ENCODE measurements around the gene EVI5. TPM values are rescaled to one million over a fixed set of nuclear protein-coding genes. Genes with fewer than 3 reads are reported as not detected.

EVI5 gene
- total and polyA plus RNA-seq, 12 donors, result 4.6 to 46.2 (median 24.6) TPM

DNA sequence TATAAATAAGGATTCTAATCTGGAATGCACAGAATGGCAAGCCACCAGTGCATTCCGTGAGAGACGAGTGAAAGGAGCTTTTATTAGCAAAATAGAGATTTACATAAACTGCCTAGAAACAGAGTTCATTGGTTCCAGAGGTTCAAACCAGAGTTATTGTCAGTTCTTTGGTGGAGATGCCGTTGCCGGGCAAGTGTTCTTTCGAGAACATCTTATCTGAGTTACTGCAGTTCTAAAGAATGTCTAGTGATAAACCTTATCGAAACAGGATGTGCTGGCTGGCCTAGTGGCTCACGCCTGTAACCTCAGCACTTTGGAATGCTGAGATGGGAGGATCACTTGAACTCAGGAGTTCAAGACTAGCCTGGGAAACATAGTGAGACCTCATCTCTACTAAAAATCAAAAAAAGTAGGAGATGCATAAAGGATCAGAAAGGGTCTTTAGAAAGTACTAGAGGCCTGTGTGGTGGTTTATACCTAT, 19.9 kb upstream of the EVI5 start:
- TF ChIP-seq, protein P1, sequence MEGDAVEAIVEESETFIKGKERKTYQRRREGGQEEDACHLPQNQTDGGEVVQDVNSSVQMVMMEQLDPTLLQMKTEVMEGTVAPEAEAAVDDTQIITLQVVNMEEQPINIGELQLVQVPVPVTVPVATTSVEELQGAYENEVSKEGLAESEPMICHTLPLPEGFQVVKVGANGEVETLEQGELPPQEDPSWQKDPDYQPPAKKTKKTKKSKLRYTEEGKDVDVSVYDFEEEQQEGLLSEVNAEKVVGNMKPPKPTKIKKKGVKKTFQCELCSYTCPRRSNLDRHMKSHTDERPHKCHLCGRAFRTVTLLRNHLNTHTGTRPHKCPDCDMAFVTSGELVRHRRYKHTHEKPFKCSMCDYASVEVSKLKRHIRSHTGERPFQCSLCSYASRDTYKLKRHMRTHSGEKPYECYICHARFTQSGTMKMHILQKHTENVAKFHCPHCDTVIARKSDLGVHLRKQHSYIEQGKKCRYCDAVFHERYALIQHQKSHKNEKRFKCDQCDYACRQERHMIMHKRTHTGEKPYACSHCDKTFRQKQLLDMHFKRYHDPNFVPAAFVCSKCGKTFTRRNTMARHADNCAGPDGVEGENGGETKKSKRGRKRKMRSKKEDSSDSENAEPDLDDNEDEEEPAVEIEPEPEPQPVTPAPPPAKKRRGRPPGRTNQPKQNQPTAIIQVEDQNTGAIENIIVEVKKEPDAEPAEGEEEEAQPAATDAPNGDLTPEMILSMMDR (IDR thresholded peaks at IDR 0.05), result no peak
- 0 to 1% methylated on average over 7 of the region's 7 CpGs for WGBS, 2 donors

GRCh38 chr1:92803140-92803887, 18.4 kb upstream of the EVI5 start:
- no peak for DNase-seq
- WGBS, 2 donors, result 94 to 96% methylated on average over 7 of the region's 7 CpGs
- Histone ChIP-seq H3K27ac (peak overlapping the region in 1 of 10 donors; percentile 5), H3K4me3 (no peak overlapping the region), H3K27me3 (no peaks in the 10 kb centered on the region), H3K9me3 (no peaks in the 10 kb centered on the region), H3K4me1 (peaks cover 0 to 19% (median 6%) of the 10 kb centered on the region in 9 donors), H3K36me3 (no peaks in the 10 kb centered on the region)
- no peak for ATAC-seq
- TF ChIP-seq, protein P1 (IDR thresholded peaks at IDR 0.05), result no peak
- intact Hi-C loops (cut with DNase I), result no loop called here

More for the DNA sequence above, 19.9 kb upstream of the EVI5 start:
- H3K27me3 ChIP-seq, result no peaks in the 10 kb centered on the region
- DNase-seq (peak; percentile 50 to 73), ATAC-seq (peak; percentile 84 to 99 (median 96))
- H3K4me1 ChIP-seq, result peaks cover 0 to 19% (median 6%) of the 10 kb centered on the region in 9 donors
- no peaks in the 10 kb centered on the region for H3K9me3 ChIP-seq
- H3K36me3 ChIP-seq, result no peaks in the 10 kb centered on the region
- peak overlapping the region in 8 of 10 donors; percentile 35 to 77 (median 58) for H3K27ac ChIP-seq
- intact Hi-C loops (cut with DNase I), result no loop called here
- H3K4me3 ChIP-seq, result peak overlapping the region in 1 of 10 donors; percentile 7

DNA sequence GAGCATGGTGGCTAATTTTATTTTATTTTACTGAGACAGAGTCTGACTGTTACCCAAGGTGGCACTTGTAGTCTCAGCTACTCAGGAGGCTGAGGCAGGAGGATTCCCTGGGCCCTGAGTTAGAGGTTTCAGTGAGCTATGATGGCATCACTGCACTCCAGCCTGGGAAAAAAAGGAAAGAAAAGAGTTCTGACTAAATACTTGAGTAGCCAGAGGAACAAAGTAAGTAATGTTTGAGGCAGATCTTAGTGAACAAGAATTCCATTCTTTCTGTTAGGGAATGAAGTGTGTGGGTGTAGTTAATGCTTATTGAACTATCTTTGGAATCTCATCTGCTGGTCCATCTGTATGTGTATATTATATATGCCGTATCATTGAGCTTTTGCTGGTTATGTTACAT, 13.1 kb upstream of the EVI5 start:
- H3K9me3 ChIP-seq, result peaks cover 0 to 10% (median 0%) of the 10 kb centered on the region in 11 donors
- peaks cover 0 to 11% (median 0%) of the 10 kb centered on the region in 9 donors for H3K4me1 ChIP-seq
- DNase-seq (no peak), ATAC-seq (no peak)
- no peak overlapping the region for H3K27ac ChIP-seq
- no peaks in the 10 kb centered on the region for H3K27me3 ChIP-seq
- WGBS, 2 donors, result 78 to 81% methylated on average over 1 of the region's 1 CpG
- intact Hi-C loops (cut with DNase I), result no loop called here
- no peaks in the 10 kb centered on the region for H3K36me3 ChIP-seq
- H3K4me3 ChIP-seq, result no peak overlapping the region
- TF ChIP-seq, protein P1 (IDR thresholded peaks at IDR 0.05), result no peak

- Histone ChIP-seq H3K4me3 (no peak overlapping the region), H3K4me1 (peaks cover 0 to 16% (median 3%) of the 10 kb centered on the region in 9 donors), H3K36me3 (no peaks in the 10 kb centered on the region), H3K27me3 (no peaks in the 10 kb centered on the region), H3K27ac (no peak overlapping the region), H3K9me3 (peaks cover 0 to 10% (median 0%) of the 10 kb centered on the region in 11 donors)
- TF ChIP-seq, protein P1 (IDR thresholded peaks at IDR 0.05), result no peak
- DNase-seq (no peak), ATAC-seq (no peak)
- intact Hi-C loops (cut with DNase I), result no loop called here
These were observed 12.4 kb upstream of the EVI5 start for GRCh38 chr1:92797297-92797696.
